Measurements from ENCODE around the gene EFTUD2.

DNA sequence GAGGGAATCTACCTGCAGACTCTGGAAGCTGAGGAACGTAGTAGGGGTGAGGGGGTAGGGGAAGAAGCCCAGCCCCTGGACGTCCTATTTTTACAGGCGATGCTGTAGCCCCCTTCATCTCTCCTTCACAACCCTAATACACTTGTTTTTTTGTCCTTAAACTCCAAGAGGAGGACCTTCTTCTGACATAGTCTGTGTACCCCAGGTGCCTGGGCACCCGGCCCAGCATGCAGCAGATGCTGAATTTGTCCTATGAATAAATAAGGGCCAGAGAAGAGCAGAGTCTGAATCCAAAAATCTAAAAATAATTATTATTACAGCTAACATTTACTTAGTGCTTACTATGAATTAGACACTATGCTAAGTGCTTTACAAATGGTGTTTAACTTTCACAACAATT is 43.2 kb upstream of the EFTUD2 start:
- TF ChIP-seq ZNF561 (tag by site-specific recombination; IDR thresholded peaks at IDR 0.05; ENCODE audit: borderline replicate concordance): no peak
- TF ChIP-seq, protein P1, sequence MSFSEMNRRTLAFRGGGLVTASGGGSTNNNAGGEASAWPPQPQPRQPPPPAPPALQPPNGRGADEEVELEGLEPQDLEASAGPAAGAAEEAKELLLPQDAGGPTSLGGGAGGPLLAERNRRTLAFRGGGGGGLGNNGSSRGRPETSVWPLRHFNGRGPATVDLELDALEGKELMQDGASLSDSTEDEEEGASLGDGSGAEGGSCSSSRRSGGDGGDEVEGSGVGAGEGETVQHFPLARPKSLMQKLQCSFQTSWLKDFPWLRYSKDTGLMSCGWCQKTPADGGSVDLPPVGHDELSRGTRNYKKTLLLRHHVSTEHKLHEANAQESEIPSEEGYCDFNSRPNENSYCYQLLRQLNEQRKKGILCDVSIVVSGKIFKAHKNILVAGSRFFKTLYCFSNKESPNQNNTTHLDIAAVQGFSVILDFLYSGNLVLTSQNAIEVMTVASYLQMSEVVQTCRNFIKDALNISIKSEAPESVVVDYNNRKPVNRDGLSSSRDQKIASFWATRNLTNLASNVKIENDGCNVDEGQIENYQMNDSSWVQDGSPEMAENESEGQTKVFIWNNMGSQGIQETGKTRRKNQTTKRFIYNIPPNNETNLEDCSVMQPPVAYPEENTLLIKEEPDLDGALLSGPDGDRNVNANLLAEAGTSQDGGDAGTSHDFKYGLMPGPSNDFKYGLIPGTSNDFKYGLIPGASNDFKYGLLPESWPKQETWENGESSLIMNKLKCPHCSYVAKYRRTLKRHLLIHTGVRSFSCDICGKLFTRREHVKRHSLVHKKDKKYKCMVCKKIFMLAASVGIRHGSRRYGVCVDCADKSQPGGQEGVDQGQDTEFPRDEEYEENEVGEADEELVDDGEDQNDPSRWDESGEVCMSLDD (tag by site-specific recombination; IDR thresholded peaks at IDR 0.05): no peak
- TF ChIP-seq, protein P2, sequence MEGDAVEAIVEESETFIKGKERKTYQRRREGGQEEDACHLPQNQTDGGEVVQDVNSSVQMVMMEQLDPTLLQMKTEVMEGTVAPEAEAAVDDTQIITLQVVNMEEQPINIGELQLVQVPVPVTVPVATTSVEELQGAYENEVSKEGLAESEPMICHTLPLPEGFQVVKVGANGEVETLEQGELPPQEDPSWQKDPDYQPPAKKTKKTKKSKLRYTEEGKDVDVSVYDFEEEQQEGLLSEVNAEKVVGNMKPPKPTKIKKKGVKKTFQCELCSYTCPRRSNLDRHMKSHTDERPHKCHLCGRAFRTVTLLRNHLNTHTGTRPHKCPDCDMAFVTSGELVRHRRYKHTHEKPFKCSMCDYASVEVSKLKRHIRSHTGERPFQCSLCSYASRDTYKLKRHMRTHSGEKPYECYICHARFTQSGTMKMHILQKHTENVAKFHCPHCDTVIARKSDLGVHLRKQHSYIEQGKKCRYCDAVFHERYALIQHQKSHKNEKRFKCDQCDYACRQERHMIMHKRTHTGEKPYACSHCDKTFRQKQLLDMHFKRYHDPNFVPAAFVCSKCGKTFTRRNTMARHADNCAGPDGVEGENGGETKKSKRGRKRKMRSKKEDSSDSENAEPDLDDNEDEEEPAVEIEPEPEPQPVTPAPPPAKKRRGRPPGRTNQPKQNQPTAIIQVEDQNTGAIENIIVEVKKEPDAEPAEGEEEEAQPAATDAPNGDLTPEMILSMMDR (tag by site-specific recombination; IDR thresholded peaks at IDR 0.05): no peak
- no peak for TF ChIP-seq SP2 (tag by site-specific recombination; IDR thresholded peaks at IDR 0.05)
- TF ChIP-seq ZNF274 (IDR thresholded peaks at IDR 0.05; ENCODE audit: low read length): no peak
- no peak for TF ChIP-seq ZNF274 (tag by site-specific recombination; IDR thresholded peaks at IDR 0.05; ENCODE audit: borderline replicate concordance)

All from HEK293 (cell line).